ENCODE data around the gene KPNA1. TPM values are rescaled to one million over a fixed set of nuclear protein-coding genes. Genes with fewer than 3 reads are reported as not detected.

Gene KPNA1
- total and polyA plus RNA-seq, 4 donors, result 20.7 to 42.0 (median 23.5) TPM

GRCh38 chr3:122553171-122553570 lies 38.4 kb upstream of the KPNA1 start:
- peaks cover 25 to 68% (median 60%) of the 10 kb centered on the region in 4 donors for H3K36me3 ChIP-seq (ENCODE audit: control insufficient read depth in 4 of 4, insufficient read depth in 3 of 4, low read depth in 1 of 4, low read length in 3 of 4)
- no peak overlapping the region for H3K4me3 ChIP-seq (ENCODE audit: low read depth in 1 of 3, low read length in 3 of 3)
- peak overlapping the region in 1 of 2 donors; percentile 15 for H3K27ac ChIP-seq (ENCODE audit: low read depth in 1 of 2, low read length in 2 of 2)
- no peaks in the 10 kb centered on the region for H3K9me3 ChIP-seq (ENCODE audit: control insufficient read depth in 4 of 4, low read length in 3 of 4)
- H3K9ac ChIP-seq (ENCODE audit: low read depth in 1 of 2, low read length in 2 of 2), result no peak overlapping the region
- DNase-seq (ENCODE audit: low spot score), result no peak
- no peaks in the 10 kb centered on the region for H3K27me3 ChIP-seq (ENCODE audit: control insufficient read depth in 4 of 4, insufficient read depth in 4 of 4, low read length in 3 of 4)
- 24% methylated on average over 3 of the region's 3 CpGs for WGBS
- peak; percentile 14 to 55 for TF ChIP-seq RAD21 (IDR thresholded peaks at IDR 0.05)
- no peak for TF ChIP-seq JUND (IDR thresholded peaks at IDR 0.05)
- TF ChIP-seq NR2F2 (IDR thresholded peaks at IDR 0.05), result no peak
- no peak for TF ChIP-seq GABPA (IDR thresholded peaks at IDR 0.05 in 1 of 2, conservative IDR thresholded peaks at IDR 0.05 in 1 of 2)
- no peak for TF ChIP-seq ZBTB33 (IDR thresholded peaks at IDR 0.05)
- no peak for TF ChIP-seq HNF4A (conservative IDR thresholded peaks at IDR 0.05)
- no peak for TF ChIP-seq SP1 (IDR thresholded peaks at IDR 0.05)
- TF ChIP-seq FOXA1 (IDR thresholded peaks at IDR 0.05), result no peak
- TF ChIP-seq TAF1 (conservative IDR thresholded peaks at IDR 0.05), result no peak
- TF ChIP-seq EGR1 (IDR thresholded peaks at IDR 0.05; ENCODE audit: low read depth in 2 of 2), result no peak
- TF ChIP-seq, protein P1, sequence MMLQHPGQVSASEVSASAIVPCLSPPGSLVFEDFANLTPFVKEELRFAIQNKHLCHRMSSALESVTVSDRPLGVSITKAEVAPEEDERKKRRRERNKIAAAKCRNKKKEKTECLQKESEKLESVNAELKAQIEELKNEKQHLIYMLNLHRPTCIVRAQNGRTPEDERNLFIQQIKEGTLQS (IDR thresholded peaks at IDR 0.05), result no peak
- TF ChIP-seq RXRA (IDR thresholded peaks at IDR 0.05), result peak in 1 of 2 donors; percentile 12
- peak; percentile 67 for TF ChIP-seq FOXA2 (IDR thresholded peaks at IDR 0.05)
- TF ChIP-seq YY1 (IDR thresholded peaks at IDR 0.05), result no peak
- TF ChIP-seq REST (IDR thresholded peaks at IDR 0.05), result no peak
- no peak for TF ChIP-seq CTCF (IDR thresholded peaks at IDR 0.05; ENCODE audit: low read depth, low read length, missing input control)
- no peak for TF ChIP-seq MAX (IDR thresholded peaks at IDR 0.05)
- TF ChIP-seq HNF4G (IDR thresholded peaks at IDR 0.05), result no peak
- H3K4me1 ChIP-seq (ENCODE audit: control insufficient read depth in 4 of 4, insufficient read depth in 4 of 4, low read length in 3 of 4), result peaks cover 0 to 19% (median 9%) of the 10 kb centered on the region in 4 donors
